CD14-positive monocyte (primary cell): ENCODE measurements around the gene AGAP1. TPM values are rescaled to one million over a fixed set of nuclear protein-coding genes. Genes with fewer than 3 reads are reported as not detected.

Experiments used
- DNase-seq, 3 donors: peaks; one replicate each; pipeline ENCODE4 v3.0.0-alpha.2; 2011 to 2022
- H2AFZ ChIP-seq: 2 replicates; pipeline ENCODE4 v1.6.0; 2012; ENCODE audit warnings: mild to moderate bottlenecking, low read depth, low read length, inconsistent platforms; ENCODE audit not compliant: insufficient read depth, poor library complexity, severe bottlenecking
- H3K27ac ChIP-seq, 2 donors: 1 replicate in 1 of 2; 2 replicates in 1 of 2; pipeline ENCODE4 v1.5.1; 2012 to 2013; ENCODE audit warnings: low read length in 2 of 2, control low read depth in 1 of 2, inconsistent platforms in 1 of 2, low read depth in 1 of 2, mild to moderate bottlenecking in 1 of 2
- H3K27me3 ChIP-seq, 2 donors: one replicate each; pipeline versions ENCODE4 v1.6.0 to v1.6.1; 2011 to 2013; ENCODE audit warnings: low read length in 2 of 2; ENCODE audit not compliant: control insufficient read depth in 2 of 2, insufficient read depth in 2 of 2
- H3K36me3 ChIP-seq, 2 donors: replicated peaks in 1 of 2; 1 replicate in 1 of 2; 2 replicates in 1 of 2; pipeline versions ENCODE4 v1.5.1 to v1.6.1; 2012 to 2013; ENCODE audit warnings: low read length in 2 of 2, control low read depth in 1 of 2, inconsistent platforms in 1 of 2, mild to moderate bottlenecking in 1 of 2; ENCODE audit not compliant: insufficient read depth in 2 of 2, control insufficient read depth in 1 of 2
- H3K4me1 ChIP-seq, 2 donors: 1 replicate in 1 of 2; 2 replicates in 1 of 2; pipeline versions ENCODE4 v1.5.1 to v1.6.1; 2012 to 2013; ENCODE audit warnings: low read length in 2 of 2, control low read depth in 1 of 2, inconsistent platforms in 1 of 2, mild to moderate bottlenecking in 1 of 2, moderate library complexity in 1 of 2; ENCODE audit not compliant: insufficient read depth in 2 of 2, control insufficient read depth in 1 of 2
- H3K4me2 ChIP-seq: replicated peaks from 2 replicates; pipeline ENCODE3; 2012; ENCODE audit warnings: low read length, moderate library complexity, mild to moderate bottlenecking; ENCODE audit not compliant: poor library complexity, severe bottlenecking; ENCODE audit errors: extremely low read depth
- H3K4me3 ChIP-seq, 3 experiments: fragments of 200-600 bp in 1 of 3; sonication (generic) in 1 of 3; replicated peaks in 1 of 3; 1 replicate in 2 of 3; 2 replicates in 1 of 3; pipeline ENCODE4 v1.5.1; 2011 to 2013; ENCODE audit warnings: low read length in 3 of 3, mild to moderate bottlenecking in 3 of 3, control low read depth in 2 of 3, low read depth in 2 of 3, inconsistent platforms in 1 of 3, moderate library complexity in 1 of 3
- H3K79me2 ChIP-seq: 2 replicates; pipeline ENCODE4 v1.6.0; 2012; ENCODE audit warnings: mild to moderate bottlenecking, control low read depth, inconsistent platforms, low read length, moderate library complexity; ENCODE audit not compliant: insufficient read depth
- H3K9ac ChIP-seq: 2 replicates; pipeline ENCODE4 v1.6.0; 2017; ENCODE audit warnings: low read length, mild to moderate bottlenecking; ENCODE audit not compliant: insufficient read depth, poor library complexity, severe bottlenecking
- H3K9me3 ChIP-seq, 2 donors: replicated peaks in 1 of 2; 1 replicate in 1 of 2; 2 replicates in 1 of 2; pipeline versions ENCODE4 v1.5.1 to v1.6.1; 2012 to 2013; ENCODE audit warnings: low read length in 2 of 2, control low read depth in 1 of 2; ENCODE audit not compliant: control insufficient read depth in 1 of 2, insufficient read depth in 1 of 2
- H4K20me1 ChIP-seq: 2 replicates; pipeline ENCODE4 v1.6.0; 2012; ENCODE audit warnings: mild to moderate bottlenecking, low read length, control low read depth, moderate library complexity; ENCODE audit not compliant: insufficient read depth
- H3K27ac Mint-ChIP-seq, 7 donors: one replicate each; pipeline ENCODE4 v1.8.0; 2020; ENCODE audit warnings: mild to moderate bottlenecking in 7 of 7, mixed read lengths in 7 of 7, moderate library complexity in 6 of 7, inconsistent platforms in 2 of 7
- H3K27me3 Mint-ChIP-seq, 3 donors: one replicate each; pipeline ENCODE4 v1.8.0; 2021 to 2022; ENCODE audit warnings: low read depth in 3 of 3, mild to moderate bottlenecking in 3 of 3, mixed read lengths in 3 of 3, moderate library complexity in 3 of 3, inconsistent platforms in 1 of 3
- H3K36me3 Mint-ChIP-seq, 2 donors: one replicate each; pipeline ENCODE4 v1.8.0; 2020; ENCODE audit warnings: mixed read lengths in 2 of 2, inconsistent platforms in 1 of 2, mild to moderate bottlenecking in 1 of 2
- H3K4me1 Mint-ChIP-seq: one replicate; pipeline ENCODE4 v1.8.0; 2020; ENCODE audit warnings: mild to moderate bottlenecking, mixed read lengths
- H3K4me3 Mint-ChIP-seq, 2 donors: one replicate each; pipeline ENCODE4 v1.8.0; 2020; ENCODE audit warnings: mild to moderate bottlenecking in 2 of 2, mixed read lengths in 2 of 2, moderate library complexity in 1 of 2
- H3K9me3 Mint-ChIP-seq, 7 donors: one replicate each; pipeline ENCODE4 v1.8.0; 2020 to 2022; ENCODE audit warnings: mixed read lengths in 7 of 7, mild to moderate bottlenecking in 6 of 7, moderate library complexity in 6 of 7, inconsistent platforms in 2 of 7
- WGBS: methylation state at CpG from one replicate; pipeline ENCODE4 v1.1.5; 2013; ENCODE audit warnings: missing lambda C conversion rate; ENCODE audit not compliant: insufficient coverage; 5-methylcytosine and 5-hydroxymethylcytosine counted together
- intact Hi-C, 2 donors: fragments of 100-400 bp; cut with micrococcal nuclease; formaldehyde crosslinking; loops; one replicate each; pipeline versions ENCODE4 v1.15.0 to v1.15.1; 2023
- polyA plus RNA-seq, 3 donors: library from polyadenylated mRNA; depleted of rRNA in 1 of 3; unstranded in 2 of 3; stranded (reverse) in 1 of 3; fragments of 300-500 nt in 2 of 3; fragments of >200 nt in 1 of 3; fragmentation: Illumina TruSeq in 2 of 3; gene quantifications; 1 replicate in 2 of 3; 2 replicates in 1 of 3; pipeline ENCODE4 v1.2.3, GENCODE V29; 2012 to 2021
- TF ChIP-seq, protein P1 (sequence below): fragments of 200-600 bp; IDR thresholded peaks from one replicate; pipeline ENCODE4 v1.8.0; 2022; ENCODE audit warnings: antibody characterized with exemption, mild to moderate bottlenecking

AGAP1 gene
- polyA plus RNA-seq, 3 donors = 0.12 TPM; not detected in 2

DNA sequence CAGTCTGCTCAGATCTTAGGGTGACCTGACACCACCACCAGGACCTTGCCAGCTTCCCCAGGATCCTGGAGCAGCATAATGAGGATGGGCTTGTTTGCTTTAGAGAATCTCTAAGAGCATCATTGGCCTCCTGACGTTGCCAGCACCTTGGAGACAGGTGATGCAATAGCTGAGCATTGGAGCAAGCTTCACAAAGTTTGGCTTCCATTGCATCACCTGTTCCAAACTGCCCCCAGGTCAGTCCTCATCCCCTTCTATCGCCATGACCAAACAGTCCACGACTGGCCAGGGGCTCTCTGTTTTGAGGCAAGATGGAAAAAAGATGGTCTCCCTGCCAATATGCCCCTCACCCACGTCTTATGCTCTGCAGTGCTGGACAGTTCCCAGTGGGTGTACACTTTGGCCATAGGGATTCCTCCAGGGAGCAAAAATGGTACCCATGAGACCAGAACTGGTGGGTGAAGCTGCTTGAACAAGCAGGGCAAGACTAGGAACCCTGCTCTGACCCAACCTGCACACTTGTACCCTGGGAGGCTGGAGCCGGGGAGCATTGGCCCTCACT, 22.6 kb upstream of the AGAP1 start:
- DNase-seq = no peak
- Mint-ChIP-seq H3K27ac (no peak overlapping the region), H3K4me3 (no peak overlapping the region), H3K36me3 (no peaks in the 10 kb centered on the region), H3K4me1 (no peaks in the 10 kb centered on the region), H3K27me3 (peaks cover 2 to 8% (median 4%) of the 10 kb centered on the region in 3 donors), H3K9me3 (peaks cover 2 to 16% (median 6%) of the 10 kb centered on the region in 7 donors)
- Histone ChIP-seq H4K20me1 (no peaks in the 10 kb centered on the region), H2AFZ (no peak overlapping the region), H3K79me2 (no peaks in the 10 kb centered on the region), H3K27ac (no peak overlapping the region), H3K4me2 (no peak overlapping the region), H3K9me3 (no peaks in the 10 kb centered on the region), H3K9ac (no peak overlapping the region), H3K4me3 (no peak overlapping the region), H3K36me3 (no peaks in the 10 kb centered on the region), H3K4me1 (no peaks in the 10 kb centered on the region), H3K27me3 (no peaks in the 10 kb centered on the region)
- TF ChIP-seq, protein P1, sequence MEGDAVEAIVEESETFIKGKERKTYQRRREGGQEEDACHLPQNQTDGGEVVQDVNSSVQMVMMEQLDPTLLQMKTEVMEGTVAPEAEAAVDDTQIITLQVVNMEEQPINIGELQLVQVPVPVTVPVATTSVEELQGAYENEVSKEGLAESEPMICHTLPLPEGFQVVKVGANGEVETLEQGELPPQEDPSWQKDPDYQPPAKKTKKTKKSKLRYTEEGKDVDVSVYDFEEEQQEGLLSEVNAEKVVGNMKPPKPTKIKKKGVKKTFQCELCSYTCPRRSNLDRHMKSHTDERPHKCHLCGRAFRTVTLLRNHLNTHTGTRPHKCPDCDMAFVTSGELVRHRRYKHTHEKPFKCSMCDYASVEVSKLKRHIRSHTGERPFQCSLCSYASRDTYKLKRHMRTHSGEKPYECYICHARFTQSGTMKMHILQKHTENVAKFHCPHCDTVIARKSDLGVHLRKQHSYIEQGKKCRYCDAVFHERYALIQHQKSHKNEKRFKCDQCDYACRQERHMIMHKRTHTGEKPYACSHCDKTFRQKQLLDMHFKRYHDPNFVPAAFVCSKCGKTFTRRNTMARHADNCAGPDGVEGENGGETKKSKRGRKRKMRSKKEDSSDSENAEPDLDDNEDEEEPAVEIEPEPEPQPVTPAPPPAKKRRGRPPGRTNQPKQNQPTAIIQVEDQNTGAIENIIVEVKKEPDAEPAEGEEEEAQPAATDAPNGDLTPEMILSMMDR = no peak
- intact Hi-C loops = no loop called here
- 81% methylated on average over 3 of the region's 5 CpGs for WGBS

DNA sequence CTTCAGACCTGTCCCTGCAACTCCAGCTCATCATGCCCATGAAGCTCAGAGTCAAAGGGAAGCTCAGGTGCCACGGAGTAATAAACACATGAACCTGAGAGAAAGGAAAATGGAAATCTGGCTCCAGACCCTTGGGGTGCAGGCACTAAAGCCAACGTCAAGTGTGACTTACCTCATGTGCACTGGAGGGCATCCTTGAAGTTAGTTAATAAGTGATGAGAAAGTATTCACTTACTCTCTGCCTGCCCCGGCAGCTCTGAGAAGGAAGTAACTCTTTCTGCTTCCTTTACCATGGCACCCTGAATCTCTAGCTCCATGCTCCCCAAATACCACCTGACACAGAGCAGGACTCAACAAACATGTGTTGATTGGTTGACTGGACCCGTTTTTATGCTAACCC, 21.4 kb upstream of the AGAP1 start:
- Histone ChIP-seq H3K9me3 (peaks cover 0 to 4% of the 10 kb centered on the region in 2 donors), H2AFZ (no peak overlapping the region), H3K27me3 (no peaks in the 10 kb centered on the region), H3K4me2 (no peak overlapping the region), H3K4me3 (no peak overlapping the region), H4K20me1 (no peaks in the 10 kb centered on the region), H3K9ac (no peak overlapping the region), H3K27ac (no peak overlapping the region), H3K36me3 (no peaks in the 10 kb centered on the region), H3K79me2 (no peaks in the 10 kb centered on the region), H3K4me1 (no peaks in the 10 kb centered on the region)
- 86% methylated on average over 1 of the region's 4 CpGs for whole genome bisulfite sequencing
- intact Hi-C loops = no loop called here
- H3K4me3 Mint-ChIP-seq = no peak overlapping the region
- no peak for DNase-seq
- H3K4me1 Mint-ChIP-seq = no peaks in the 10 kb centered on the region
- H3K27me3 Mint-ChIP-seq = peaks cover 2 to 8% (median 2%) of the 10 kb centered on the region in 3 donors
- H3K27ac Mint-ChIP-seq = no peak overlapping the region
- H3K9me3 Mint-ChIP-seq = peaks cover 2 to 16% (median 7%) of the 10 kb centered on the region in 7 donors
- no peaks in the 10 kb centered on the region for H3K36me3 Mint-ChIP-seq
- TF ChIP-seq, protein P1 = no peak
